Heart left ventricle (tissue), 13 donors: ENCODE results near the gene ITGB6.

Source experiments
- POLR2A ChIP-seq, 2 donors: fragments of 450-650 bp; IDR thresholded peaks; one replicate each; pipeline ENCODE4 v1.6.1; 2017; ENCODE audit warnings: antibody characterized with exemption in 2 of 2, mild to moderate bottlenecking in 2 of 2, moderate library complexity in 2 of 2
- TF ChIP-seq, protein P1 (sequence below), 12 donors: fragments of 200-600 bp; sonication (generic) in 4 of 12; IDR thresholded peaks; one replicate each; pipeline versions ENCODE4 v1.5.0 to v1.8.0; 2018 to 2022; ENCODE audit warnings: antibody characterized with exemption in 12 of 12, mild to moderate bottlenecking in 5 of 12
- donor health status: ischemic (EF 13 %, LVEDD 7.1; RV severe dilation, severe dysfunction).
- donor health status: DM: no; HTN: yes; CAD: no.
- donor health status: DM: no; HTN: no; CAD: no.
- donor health status: ischemic (EF 25% LVEDD 6.9; RV normal size, moderate dysfunction).
- donor health status: ischemic (EF 25% LVEDD 5.7; RV mildly dilated, moderate dysfunction).
- donor health status: ischemic (EF 35%, LVEDD 5.7; RV mildly dilated, moderate dysfunction).
- donor health status: nonischemic (EF 11% LVEDD 7.7; RV severe dilation, severe dysfunction).
- donor health status: DM: yes; HTN: yes; CAD: no.
- donor health status: PGD.
- donor health status: ischemic (EF 29% LVEDD 5.4; RV normal size, mild dysfunction).
- donor health status: nonischemic (EF 23%, LVEDD 6.1; RV moderate dilation, normal function).

GRCh38 chr2:160104115-160104514, 96.0 kb downstream of the ITGB6 start:
- TF ChIP-seq, protein P1, sequence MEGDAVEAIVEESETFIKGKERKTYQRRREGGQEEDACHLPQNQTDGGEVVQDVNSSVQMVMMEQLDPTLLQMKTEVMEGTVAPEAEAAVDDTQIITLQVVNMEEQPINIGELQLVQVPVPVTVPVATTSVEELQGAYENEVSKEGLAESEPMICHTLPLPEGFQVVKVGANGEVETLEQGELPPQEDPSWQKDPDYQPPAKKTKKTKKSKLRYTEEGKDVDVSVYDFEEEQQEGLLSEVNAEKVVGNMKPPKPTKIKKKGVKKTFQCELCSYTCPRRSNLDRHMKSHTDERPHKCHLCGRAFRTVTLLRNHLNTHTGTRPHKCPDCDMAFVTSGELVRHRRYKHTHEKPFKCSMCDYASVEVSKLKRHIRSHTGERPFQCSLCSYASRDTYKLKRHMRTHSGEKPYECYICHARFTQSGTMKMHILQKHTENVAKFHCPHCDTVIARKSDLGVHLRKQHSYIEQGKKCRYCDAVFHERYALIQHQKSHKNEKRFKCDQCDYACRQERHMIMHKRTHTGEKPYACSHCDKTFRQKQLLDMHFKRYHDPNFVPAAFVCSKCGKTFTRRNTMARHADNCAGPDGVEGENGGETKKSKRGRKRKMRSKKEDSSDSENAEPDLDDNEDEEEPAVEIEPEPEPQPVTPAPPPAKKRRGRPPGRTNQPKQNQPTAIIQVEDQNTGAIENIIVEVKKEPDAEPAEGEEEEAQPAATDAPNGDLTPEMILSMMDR (IDR thresholded peaks at IDR 0.05), result no peak
- no peak for TF ChIP-seq POLR2A (IDR thresholded peaks at IDR 0.05)
